Erythroblast (primary cell): ENCODE measurements around the gene SLFN5.

ENCODE experiments used
- GATA1 ChIP-seq: IDR thresholded peaks from 2 replicates; pipeline ENCODE4 v1.6.1; 2011; ENCODE audit warnings: low read depth, mild to moderate bottlenecking, control low read depth, low read length, moderate library complexity
- POLR2A ChIP-seq: IDR thresholded peaks from 2 replicates; pipeline ENCODE4 v1.6.1; 2011; ENCODE audit warnings: mild to moderate bottlenecking, low read length

- TF ChIP-seq POLR2A (no peak), GATA1 (no peak)
Observed at GRCh38 chr17:35294756-35295155, 51.9 kb downstream of the SLFN5 start.
